Activated CD4-positive, alpha-beta T cell treated with anti-CD3 and anti-CD28 coated beads, Interleukin-2, Interleukin-4, amounts not matched to agents 100 ng/mL and 50 ng/mL, durations not matched to agents 16 hours and 8 hours (primary cell): ENCODE measurements around the gene MGST2.

Experiments used
- DNase-seq: peaks from one replicate; pipeline ENCODE4 v3.0.0-alpha.2; 2020; ENCODE audit warnings: low spot score

MGST2 gene

DNA sequence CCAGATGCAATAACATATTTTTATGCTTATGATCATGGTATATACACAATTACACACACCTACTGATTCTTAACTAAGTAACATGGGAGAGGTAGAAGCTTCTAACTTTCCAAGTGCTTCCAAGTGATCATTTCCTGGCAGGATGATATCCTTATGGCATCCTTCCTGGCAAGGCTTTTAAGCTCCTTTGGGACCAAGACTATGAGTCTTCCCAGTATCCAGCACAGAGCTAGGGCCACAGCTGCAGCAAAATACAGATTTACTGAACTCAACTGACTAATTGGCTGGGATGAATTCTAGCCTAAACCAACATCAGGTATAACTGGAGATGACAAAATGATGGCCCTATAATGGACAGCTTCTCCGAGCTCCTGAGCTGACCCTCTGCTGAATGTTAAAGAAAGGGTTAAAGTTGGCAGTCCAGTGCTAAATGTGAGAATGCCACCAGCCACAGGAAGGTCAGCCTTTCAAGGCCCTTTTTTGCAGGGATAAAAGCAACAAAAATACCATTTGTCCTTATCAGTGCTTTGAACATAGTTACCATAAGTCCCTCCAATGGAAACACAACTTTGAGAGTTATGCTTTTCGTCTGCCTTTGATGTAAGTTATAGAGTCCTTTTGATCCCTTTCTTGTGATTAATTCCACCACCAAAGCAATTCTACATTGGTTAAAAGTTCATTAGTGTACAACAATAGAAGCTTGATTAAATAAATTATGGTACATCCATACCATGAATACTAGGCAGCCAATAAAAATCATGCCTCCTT lies 73.4 kb downstream of the MGST2 start:
- DNase-seq: no peak

DNA sequence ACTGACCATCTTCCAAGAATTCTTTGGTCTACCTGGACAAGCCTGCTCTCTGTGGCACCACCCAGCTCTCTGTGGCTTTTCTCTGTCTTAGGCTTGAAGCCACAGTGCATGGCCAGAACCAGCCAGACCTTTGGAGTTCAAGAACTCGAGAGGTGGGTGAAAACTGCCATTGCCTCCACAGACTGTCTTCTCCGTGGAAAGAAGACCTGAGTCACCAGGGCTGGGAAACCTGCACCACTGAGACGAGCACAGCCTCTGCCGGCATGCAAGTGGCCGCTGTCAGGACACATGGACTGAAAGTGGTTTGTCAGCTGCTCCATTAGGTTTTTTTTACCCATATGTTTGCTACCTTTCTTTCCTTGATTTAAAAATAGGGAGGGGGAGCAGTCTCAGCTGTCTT lies 74.5 kb downstream of the MGST2 start:
- no peak for DNase-seq

DNA sequence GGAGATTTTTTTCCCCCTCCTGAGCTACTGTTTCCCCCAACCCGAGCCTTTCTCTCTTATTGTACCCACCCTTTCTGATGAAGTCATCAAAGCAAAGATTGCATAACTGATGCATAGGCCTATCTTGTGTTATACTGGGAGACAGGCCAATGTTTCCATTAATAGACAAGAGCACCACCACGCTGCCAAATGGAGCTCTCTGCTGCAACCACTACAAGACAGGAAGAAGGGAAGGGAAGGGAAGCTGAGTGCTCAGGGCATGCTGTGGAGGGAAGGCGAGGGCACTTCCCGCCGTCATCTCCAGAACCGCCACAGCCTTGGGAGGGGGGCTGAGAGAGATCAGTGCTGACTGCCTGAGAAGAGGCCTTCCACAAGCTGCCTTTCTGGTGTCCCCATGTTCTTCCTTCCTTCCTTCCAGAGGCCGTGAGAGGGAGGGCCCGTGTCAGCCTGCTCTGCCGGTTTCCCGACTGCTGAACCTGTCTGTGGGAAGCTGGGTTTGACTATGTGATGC lies 75.0 kb downstream of the MGST2 start:
- DNase-seq: no peak

DNA sequence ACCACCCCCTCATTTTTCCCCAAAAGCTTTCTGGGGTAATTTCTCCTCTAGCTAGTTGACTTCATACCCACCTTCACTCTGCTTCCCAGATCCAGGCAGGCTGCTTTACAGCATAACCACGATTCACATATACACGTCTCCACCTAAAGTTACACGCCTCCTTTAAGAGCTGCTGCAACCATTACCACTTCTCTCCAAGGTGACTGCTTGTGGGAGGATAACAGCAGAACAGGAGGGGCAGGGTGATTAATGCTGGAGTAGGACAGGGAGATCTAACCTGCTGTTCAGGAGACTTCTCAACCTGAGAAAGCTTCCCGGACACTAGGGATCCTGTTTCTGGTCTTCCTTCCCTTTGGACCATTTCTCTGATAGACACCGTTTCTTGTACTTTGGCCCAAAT lies 77.4 kb downstream of the MGST2 start:
- no peak for DNase-seq

DNA sequence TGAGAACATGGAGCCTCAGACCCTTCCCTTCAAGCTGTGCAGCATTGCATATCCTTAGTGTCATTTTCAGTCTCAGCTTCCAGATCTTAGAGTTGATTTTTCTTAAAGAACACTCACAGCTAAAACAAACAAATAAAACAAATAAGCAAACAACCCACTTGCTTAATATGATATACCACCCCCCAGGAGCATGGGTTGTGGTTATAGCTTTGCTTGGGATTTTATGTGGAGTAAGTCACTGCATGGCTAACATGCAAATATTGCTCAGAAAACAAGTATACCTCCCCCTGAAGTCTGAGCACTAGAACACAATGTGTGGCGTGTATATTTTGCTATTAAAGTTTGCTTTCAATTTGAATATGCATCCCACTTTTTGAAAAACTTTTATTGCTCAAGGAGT lies 78.6 kb downstream of the MGST2 start:
- no peak for DNase-seq

DNA sequence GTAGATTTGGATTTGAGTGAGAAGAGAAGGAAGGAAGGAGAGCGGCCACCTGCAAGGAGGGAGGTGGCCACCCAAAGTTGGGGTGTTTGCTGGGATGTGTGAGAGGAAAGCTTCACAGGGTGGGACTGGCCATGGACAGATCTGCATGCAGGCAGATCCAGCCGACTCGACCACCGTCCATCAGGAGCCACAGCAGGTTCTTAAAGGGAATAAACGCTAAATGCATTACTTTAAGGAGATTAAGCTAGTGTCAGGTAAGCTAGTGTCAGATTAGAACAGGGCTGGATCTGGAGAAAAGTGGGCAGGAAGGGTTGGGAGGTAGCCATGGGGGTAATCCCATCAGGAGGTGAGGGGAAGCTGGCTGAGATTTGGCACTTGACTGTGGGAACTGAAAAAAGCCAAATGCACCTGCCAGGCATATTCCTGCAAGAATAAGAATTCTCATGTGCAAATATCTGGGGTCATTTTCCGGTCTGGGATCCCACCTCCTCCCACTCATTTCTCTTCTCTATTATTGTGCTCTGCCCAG lies 79.6 kb downstream of the MGST2 start:
- DNase-seq: no peak

DNA sequence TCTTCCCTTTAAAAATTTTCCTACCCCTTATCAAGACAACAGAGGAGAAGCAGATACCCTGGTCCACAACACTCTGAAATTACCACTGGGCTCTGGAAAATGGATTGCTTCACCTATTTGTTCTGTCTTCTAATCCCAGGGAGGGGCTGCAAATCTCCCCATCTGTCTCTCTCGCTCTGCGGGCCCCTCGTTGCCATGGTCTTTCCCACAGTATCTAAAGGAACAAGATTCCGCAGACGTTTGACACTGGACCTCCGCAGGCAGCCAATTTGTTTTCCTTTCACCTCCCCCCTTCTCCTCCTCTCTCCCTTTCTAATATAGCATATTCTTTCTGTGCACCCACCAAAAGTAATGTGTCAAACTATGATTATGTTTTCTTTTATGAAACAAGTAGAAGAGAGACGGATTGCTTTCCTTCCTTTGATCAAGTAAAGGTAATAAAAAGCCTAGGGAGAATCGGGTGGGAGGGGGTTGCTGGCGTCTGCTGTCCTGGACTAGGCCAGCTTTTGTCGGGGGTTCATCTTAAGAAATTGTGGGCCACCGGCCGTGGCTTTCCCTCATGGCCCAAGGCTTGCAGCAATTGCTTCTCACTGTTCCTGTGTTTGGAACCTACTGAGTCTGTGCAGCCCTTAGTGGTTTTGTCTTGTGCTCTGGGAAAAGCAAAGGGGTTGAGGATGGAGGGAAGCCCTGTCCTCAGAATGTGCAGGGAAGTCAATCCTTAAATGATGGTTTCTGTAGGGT lies 81.0 kb downstream of the MGST2 start:
- DNase-seq: no peak

DNA sequence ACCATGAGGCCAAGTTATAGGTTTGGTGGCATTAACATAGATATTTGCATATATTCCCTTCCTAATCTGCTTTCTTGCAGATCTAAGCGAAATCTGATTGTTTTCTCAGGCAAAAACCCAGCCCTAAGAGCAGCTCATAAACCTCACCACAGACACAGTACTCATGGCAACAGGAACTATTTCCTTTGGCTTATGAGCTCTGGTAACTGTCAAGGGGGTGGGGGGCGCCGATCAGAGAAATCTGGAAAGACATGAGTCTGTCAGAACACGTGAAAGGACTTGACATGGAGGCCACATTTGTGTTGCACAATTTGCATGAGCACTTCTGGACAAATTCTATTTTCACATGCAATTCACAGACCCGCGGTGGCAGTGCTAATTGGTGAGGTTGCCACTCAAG lies 83.7 kb downstream of the MGST2 start:
- DNase-seq: no peak

DNA sequence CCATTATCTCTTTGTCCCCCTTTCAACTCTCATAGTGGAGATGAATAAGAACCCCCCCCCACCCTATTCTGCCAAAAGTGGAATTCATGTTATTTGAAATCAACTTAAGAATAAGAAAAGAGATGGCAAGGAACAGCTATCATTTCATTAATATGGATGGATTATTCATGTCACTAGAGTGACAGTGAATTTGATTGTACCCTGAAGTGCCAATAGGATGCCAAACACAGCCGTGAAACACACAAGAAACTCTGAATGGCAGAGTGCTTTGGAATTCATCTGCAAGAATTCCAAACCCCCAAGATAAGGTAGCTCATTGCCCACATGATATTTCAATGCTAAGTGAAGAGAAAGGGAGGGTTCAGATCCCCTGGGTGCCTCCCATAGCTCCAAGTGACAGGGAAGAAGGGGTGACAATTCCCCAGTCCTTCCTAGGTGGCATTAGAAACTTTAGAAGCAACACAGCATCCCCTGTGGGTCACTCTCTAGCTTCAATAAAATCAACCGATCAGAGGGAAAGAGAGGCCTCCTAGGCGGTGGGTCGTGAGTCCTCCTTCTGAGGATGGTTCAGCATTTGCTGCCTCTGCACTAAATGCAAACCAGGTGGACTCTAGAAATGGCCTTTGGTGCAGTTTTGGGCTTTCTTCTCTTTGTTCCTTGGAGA lies 84.3 kb downstream of the MGST2 start:
- no peak for DNase-seq

DNA sequence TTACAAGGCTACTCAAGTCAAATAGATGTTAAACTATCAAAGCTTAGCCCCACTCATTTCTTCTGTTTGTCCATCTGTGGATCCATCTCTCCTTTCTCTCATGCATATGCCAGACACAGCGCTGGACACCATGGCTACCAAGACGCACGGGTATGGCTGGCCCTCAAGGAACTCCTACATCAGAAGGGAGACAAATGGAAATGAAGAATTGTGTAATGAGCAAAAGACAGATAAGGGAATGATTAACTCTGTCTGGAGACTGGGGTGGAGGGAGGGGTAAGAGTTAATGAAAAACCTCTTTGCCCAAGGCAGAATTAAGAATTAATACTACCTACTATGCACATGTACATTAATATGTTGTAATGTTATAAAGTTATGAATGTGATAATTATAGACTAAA lies 88.1 kb downstream of the MGST2 start:
- no peak for DNase-seq
